HepG2 (cell line): Measurements from ENCODE around the gene PSMB3. TPM values are rescaled to one million over a fixed set of nuclear protein-coding genes. Genes with fewer than 3 reads are reported as not detected.

Source experiments
- CERS6 ChIP-seq: sonication (generic); formaldehyde crosslinking; IDR thresholded peaks from 2 replicates; pipeline ENCODE4 v1.5.0; 2020; ENCODE audit warnings: missing genetic modification reagents
- FOXJ3 ChIP-seq: sonication (generic); formaldehyde crosslinking; IDR thresholded peaks from 2 replicates; pipeline ENCODE4 v1.4.0; 2020; ENCODE audit warnings: missing genetic modification reagents, mild to moderate bottlenecking, borderline replicate concordance
- LCORL ChIP-seq, 2 experiments: fragments of 450-650 bp in 1 of 2; sonication (generic) in 1 of 2; formaldehyde crosslinking in 1 of 2; IDR thresholded peaks; 2 replicates each; pipeline versions ENCODE4 v1.5.0 to v1.6.1; 2017 to 2020; ENCODE audit warnings: antibody characterized with exemption in 1 of 2, missing genetic modification reagents in 1 of 2
- MBD4 ChIP-seq: IDR thresholded peaks from 2 replicates; pipeline ENCODE4 v1.6.1; 2012; ENCODE audit warnings: low read length, inconsistent platforms, borderline replicate concordance
- PHF8 ChIP-seq: sonication (generic); formaldehyde crosslinking; IDR thresholded peaks from 2 replicates; pipeline ENCODE4 v1.5.0; 2020; ENCODE audit warnings: missing genetic modification reagents
- PRDM4 ChIP-seq: sonication (generic); formaldehyde crosslinking; IDR thresholded peaks from 2 replicates; pipeline ENCODE4 v1.9.0; 2021; ENCODE audit warnings: missing genetic modification reagents, borderline replicate concordance
- RXRA ChIP-seq: sonication (generic); formaldehyde crosslinking; IDR thresholded peaks from 2 replicates; pipeline ENCODE4 v1.5.1; 2020; ENCODE audit warnings: missing genetic modification reagents
- ZKSCAN8 ChIP-seq: IDR thresholded peaks from 2 replicates; pipeline ENCODE4 v1.6.1; 2016; ENCODE audit warnings: borderline replicate concordance, missing genetic modification reagents, missing compliant biosample characterization
- ZNF138 ChIP-seq: sonication (generic); formaldehyde crosslinking; IDR thresholded peaks from 2 replicates; pipeline ENCODE4 v1.5.0; 2020; ENCODE audit warnings: mild to moderate bottlenecking, low read depth, missing genetic modification reagents
- ZNF275 ChIP-seq: sonication (generic); formaldehyde crosslinking; IDR thresholded peaks from 2 replicates; pipeline ENCODE4 v1.8.0; 2022; ENCODE audit warnings: missing genetic modification reagents, mild to moderate bottlenecking, inconsistent platforms, borderline replicate concordance
- ZNF280B ChIP-seq: sonication (generic); formaldehyde crosslinking; IDR thresholded peaks from 2 replicates; pipeline ENCODE4 v1.5.0; 2020; ENCODE audit warnings: missing genetic modification reagents, mild to moderate bottlenecking, borderline replicate concordance
- ZNF547 ChIP-seq: sonication (generic); formaldehyde crosslinking; IDR thresholded peaks from 2 replicates; pipeline ENCODE4 v1.5.1; 2020; ENCODE audit warnings: mild to moderate bottlenecking, missing genetic modification reagents
- ZNF564 ChIP-seq: sonication (generic); formaldehyde crosslinking; IDR thresholded peaks from 2 replicates; pipeline ENCODE4 v1.8.1; 2023; ENCODE audit warnings: mild to moderate bottlenecking, missing genetic modification reagents
- ZNF788 ChIP-seq: sonication (generic); formaldehyde crosslinking; IDR thresholded peaks from 2 replicates; pipeline ENCODE4 v1.5.0; 2020; ENCODE audit warnings: mild to moderate bottlenecking, missing genetic modification reagents, borderline replicate concordance
- polyA plus RNA-seq, 8 experiments: library from polyadenylated mRNA; depleted of rRNA in 3 of 8; stranded (reverse) in 7 of 8; unstranded in 1 of 8; fragments of >200 nt; fragmentation: Illumina TruSeq in 4 of 8; extraction: Trizol in 4 of 8; gene quantifications; 2 replicates each; pipeline versions ENCODE4 v1.2.1 to v1.2.3, GENCODE V29; 2011 to 2016; ENCODE audit warnings: low read depth in 4 of 8, missing spikeins in 1 of 8, mixed read lengths in 1 of 8; ENCODE audit not compliant: insufficient read depth in 1 of 8
- total RNA-seq, 5 experiments: library from RNA; depleted of rRNA; stranded (reverse); fragments of >200 nt; fragmentation: Illumina TruSeq; extraction: Trizol; gene quantifications; 2 replicates each; pipeline ENCODE4 v1.2.3, GENCODE V29; 2016; ENCODE audit warnings: low read depth in 1 of 5
- TF ChIP-seq, protein P1 (sequence below): IDR thresholded peaks from 2 replicates; pipeline ENCODE4 v1.6.1; 2016; ENCODE audit warnings: low read depth, borderline replicate concordance
- TF ChIP-seq, protein P2 (sequence below): sonication (generic); formaldehyde crosslinking; IDR thresholded peaks from 2 replicates; pipeline ENCODE4 v1.4.0; 2020; ENCODE audit warnings: missing genetic modification reagents, mild to moderate bottlenecking, borderline replicate concordance

The PSMB3 gene
- total and polyA plus RNA-seq, 2 of the 13 experiments (the other 11 are each of a cell fraction or from before 2014, with no cell fraction given), result 366 to 517 TPM

DNA sequence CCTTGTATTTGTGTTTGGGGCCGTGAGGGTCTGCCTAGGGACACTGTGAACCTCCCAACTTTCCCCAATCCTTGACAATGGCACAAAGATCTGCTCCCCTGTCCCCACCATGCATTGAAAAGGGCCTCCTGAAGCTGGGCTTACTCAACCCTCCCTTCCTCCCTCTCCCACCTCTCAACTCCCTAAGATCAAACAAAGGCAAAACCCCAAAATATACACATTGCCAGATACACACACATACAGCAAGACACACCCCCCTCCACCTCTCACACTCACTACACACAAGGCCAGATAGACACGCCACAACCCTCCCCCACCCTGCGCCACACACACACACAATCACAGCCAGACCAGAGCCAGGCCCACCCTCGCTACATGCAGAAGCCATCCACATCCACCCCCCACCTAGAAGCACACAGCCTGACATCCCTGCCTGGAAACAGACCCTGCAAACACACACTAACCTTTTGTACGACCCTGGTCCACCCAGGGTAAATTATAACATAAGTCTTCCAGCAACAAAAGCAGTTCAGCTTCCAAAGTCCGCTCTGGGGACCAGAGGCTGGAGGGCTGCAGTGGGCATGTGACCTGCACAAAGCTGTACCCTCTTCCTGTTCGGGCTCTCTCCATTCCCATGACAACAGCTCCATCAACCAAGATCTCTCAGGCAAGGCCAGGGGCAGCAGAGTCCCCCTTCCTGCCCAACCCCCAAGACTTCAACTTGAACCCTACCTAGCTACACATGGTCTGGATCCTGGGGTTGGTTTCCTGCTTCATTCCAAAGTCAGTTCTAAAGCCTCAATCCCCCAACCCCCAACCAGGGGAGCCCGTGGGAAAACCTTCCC lies 6.3 kb upstream of the PSMB3 start (continued):
- no peak for TF ChIP-seq PRDM4
- no peak; the same call in 1 of the 2 replicates for TF ChIP-seq LCORL (IDR thresholded peaks at IDR 0.05)
- peak; percentile 91 for TF ChIP-seq LCORL (CRISPR knock-in tag; IDR thresholded peaks at IDR 0.05)
- 0 out of 2 replicates have a peak, but pooled peaks have one; percentile 53 for TF ChIP-seq ZNF275 (CRISPR knock-in tag)
- TF ChIP-seq ZNF280B (CRISPR knock-in tag), result no peak
- peak; percentile 30; the same call in 1 of the 2 replicates for TF ChIP-seq PHF8 (CRISPR knock-in tag)
- no peak for TF ChIP-seq MBD4
- no peak for TF ChIP-seq ZNF547 (CRISPR knock-in tag)
- TF ChIP-seq FOXJ3, result peak; percentile 70; the same call in 1 of the 2 replicates
- TF ChIP-seq, protein P1, sequence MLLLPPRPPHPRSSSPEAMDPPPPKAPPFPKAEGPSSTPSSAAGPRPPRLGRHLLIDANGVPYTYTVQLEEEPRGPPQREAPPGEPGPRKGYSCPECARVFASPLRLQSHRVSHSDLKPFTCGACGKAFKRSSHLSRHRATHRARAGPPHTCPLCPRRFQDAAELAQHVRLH (CRISPR knock-in tag), result peak; percentile 68; the same call in 1 of the 2 replicates
- no peak for TF ChIP-seq CERS6 (CRISPR knock-in tag)
- TF ChIP-seq RXRA (CRISPR knock-in tag), result peak; percentile 80; the same call in 1 of the 2 replicates
- TF ChIP-seq ZNF788 (CRISPR knock-in tag), result peak; percentile 67; the same call in 1 of the 2 replicates
- no peak for TF ChIP-seq ZNF138 (CRISPR knock-in tag)
- TF ChIP-seq, protein P2, sequence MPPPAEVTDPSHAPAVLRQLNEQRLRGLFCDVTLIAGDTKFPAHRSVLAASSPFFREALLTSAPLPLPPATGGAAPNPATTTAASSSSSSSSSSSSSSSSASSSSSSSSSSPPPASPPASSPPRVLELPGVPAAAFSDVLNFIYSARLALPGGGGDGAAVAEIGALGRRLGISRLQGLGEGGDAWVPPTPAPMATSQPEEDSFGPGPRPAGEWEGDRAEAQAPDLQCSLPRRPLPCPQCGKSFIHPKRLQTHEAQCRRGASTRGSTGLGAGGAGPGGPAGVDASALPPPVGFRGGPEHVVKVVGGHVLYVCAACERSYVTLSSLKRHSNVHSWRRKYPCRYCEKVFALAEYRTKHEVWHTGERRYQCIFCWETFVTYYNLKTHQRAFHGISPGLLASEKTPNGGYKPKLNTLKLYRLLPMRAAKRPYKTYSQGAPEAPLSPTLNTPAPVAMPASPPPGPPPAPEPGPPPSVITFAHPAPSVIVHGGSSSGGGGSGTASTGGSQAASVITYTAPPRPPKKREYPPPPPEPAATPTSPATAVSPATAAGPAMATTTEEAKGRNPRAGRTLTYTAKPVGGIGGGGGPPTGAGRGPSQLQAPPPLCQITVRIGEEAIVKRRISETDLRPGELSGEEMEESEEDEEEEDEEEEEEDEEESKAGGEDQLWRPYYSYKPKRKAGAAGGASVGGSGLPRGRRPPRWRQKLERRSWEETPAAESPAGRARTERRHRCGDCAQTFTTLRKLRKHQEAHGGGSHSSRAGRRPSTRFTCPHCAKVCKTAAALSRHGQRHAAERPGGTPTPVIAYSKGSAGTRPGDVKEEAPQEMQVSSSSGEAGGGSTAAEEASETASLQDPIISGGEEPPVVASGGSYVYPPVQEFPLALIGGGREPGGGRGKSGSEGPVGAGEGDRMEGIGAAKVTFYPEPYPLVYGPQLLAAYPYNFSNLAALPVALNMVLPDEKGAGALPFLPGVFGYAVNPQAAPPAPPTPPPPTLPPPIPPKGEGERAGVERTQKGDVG (CRISPR knock-in tag), result no peak
- TF ChIP-seq ZKSCAN8, result peak; percentile 77; the same call in 1 of the 2 replicates
- TF ChIP-seq ZNF564 (CRISPR knock-in tag), result no peak
